Hematopoietic multipotent progenitor cell treated with erythropoietin and hydrocortisone succinate and interleukin-3 and kit ligand, for 15 days (in vitro differentiated cells): ENCODE results near the gene DCAF7.
A peak's percentile ranks its signal among the peaks of the same experiment; 100 is the strongest.

Experiments
- DNase-seq: peaks from one replicate; pipeline ENCODE4 v3.0.0-alpha.2; 2015; ENCODE audit warnings: low spot score

The DCAF7 gene

DNA sequence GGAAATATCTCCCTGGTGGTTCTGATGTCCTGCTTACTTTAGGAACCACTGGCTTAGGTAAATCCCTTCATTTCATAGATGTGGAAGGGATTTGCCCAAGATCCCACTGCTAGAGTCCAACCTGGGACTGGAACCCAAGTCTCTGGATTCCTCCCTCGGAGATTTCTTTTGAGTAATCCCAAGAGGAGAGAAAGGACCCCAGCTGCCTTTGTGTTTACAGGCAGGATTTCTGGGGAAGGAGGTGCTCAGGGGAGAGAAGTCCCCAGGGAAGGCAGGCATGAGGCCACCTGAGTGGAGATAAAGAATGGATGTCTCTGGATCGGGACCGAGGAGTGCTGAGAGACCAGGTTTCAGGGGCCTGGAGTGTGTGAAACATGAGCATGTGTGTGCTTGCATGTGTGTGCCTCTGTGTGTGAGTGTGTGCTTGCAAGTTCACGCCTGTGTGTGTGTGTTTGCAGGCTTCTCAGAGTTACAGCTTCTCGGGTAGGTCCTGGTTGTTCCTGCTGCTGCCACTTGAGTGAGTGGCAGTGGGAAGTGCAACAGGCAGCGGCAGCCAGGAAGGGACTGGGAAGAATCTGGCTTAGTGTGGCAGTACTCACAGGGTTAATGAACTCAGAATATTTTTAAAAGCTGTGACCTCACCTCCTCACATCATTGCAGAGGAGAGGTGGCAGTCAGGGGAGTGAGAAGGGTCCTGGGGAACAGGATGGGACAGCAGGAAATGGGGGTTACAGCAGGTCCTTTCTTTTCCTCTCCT is 24.9 kb upstream of the DCAF7 start:
- no peak for DNase-seq

DNA sequence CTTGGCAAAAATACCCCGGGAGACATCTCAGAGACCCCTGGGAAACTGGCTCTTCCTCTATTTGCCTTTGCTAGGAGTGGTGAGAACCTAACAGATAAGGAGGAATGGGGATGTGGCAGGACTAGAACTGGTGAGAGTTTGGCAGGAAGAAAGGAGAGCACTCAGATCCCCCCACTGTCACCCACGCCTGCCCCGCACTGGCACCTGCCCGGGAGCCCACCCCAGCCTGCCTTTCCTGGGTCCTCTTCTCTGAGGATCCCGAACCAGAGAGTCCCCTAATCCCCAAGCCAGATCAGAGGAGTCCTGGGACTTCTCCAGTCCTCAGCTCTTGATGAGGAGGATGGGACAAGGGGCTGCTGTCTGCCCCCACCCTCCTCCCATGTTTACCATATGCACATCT is 23.4 kb upstream of the DCAF7 start:
- no peak for DNase-seq

DNA sequence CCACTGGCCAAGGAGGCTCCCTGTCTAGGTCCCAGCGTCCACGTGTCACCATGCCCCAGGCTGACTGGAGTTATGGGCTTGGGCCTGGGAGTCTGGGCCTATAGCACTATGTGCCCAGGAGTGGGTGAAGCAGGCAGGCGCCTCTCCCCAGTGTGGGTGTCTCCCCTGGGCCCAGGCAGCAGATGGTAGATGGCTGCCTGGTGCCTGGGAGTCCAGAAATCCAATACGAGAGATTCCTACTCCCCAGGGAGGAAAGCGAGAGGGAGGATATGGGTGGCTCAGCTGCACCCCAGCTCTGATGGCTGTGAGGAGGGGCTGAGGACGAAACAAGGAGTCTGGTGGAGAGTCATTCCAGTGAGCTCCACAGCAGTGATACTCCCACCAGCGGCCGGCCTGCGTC is 22.1 kb upstream of the DCAF7 start:
- no peak for DNase-seq

DNA sequence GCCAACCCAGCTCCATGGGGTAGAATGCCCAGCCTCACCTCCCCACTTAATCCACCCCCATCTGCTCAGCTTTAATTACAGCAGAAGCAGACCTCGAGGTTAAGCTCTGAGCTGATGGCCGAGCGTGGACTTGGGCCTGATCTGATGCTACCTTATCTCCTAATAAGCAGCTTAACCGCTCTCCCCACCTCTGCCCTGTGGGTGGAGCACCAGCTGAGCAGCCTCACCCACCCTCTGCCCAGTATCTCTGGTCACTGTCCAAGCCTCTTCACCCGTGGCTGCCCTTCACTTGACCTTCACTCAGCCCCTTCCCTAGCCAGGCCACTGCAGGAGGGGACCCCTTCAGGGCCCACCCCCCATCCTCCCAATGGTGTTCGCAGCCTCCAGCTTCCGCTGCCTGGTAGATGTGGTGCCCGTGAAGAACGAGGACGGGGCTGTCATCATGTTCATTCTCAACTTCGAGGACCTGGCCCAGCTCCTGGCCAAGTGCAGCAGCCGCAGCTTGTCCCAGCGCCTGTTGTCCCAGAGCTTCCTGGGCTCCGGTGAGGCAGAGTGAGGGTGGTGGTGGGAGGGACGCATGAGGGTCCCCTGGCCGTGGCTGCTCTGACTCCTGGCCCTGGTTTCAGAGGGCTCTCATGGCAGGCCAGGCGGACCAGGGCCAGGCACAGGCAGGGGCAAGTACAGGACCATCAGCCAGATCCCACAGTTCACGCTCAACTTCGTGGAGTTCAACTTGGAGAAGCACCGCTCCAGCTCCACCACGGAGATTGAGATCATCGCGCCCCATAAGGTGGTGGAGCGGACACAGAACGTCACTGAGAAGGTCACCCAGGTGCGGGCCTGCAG is 20.3 kb upstream of the DCAF7 start:
- peak; percentile 36 for DNase-seq

DNA sequence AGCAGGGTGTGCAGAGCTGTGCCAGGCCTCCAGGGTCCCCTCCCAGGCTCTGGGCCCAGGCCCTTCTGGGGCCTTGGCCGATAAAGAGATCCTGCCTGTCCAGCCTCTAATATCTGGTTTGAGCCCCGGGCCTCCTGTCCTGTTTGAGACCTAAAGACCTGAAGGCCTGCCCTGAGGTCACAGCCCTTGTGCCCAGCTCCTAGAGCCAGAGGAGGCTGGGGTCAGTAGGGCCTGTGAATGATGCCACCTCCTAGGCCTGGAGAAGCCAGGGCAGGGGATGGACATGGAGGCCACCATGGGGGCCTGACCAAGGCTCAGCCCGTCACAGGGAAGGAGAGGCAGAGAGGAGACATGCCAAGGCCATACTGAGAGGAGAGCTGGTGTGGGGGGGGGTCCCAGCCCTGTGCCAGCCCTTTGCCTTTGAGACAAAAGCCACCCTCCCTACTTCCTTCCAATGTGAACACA is 19.7 kb upstream of the DCAF7 start:
- no peak for DNase-seq

DNA sequence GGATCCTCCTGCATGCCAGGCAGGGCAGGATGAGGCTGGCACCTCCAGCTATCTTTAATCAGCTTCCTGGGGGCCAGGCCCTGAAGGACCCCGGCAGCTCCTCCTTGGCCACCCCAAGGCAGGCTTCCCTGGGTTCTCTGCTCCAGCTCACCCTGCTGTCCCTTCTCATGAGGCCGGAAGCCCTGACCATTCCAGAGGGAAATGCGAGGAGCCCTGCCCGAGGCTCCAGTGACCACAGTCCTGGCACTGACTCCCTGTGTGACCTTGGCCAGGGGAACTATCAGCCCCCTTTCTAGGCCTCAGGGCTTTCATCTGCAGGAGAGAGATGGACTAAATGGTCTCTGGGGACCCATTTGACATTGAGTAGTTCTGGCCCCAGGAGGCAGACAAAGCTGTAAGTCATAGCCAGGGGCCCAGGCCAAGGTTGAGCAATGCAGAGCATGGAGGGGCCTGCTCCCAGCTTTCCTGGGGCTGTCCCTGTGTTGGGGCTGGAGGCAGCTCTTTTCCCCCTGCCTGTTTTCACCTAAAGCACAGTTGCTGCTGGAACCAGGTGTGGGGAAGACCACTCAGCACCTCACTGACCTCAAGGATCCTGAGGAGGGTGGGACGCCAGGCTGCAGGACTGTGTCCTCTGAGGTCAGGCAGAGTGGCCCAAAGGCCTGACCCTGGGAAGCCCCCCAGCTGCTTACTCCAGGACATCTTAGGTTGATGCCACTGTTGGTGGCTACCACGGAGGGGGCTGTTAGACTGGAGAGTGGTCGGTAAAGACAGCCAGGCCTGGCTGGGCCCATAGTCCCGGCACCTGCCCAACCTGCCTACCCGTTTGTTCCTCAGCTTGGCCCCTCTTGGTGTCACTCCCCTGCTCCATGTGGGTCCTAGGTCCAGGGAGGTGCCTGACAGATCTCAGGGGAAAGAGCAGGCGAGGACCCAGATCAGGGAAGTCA is 19.0 kb upstream of the DCAF7 start:
- DNase-seq: no peak

DNA sequence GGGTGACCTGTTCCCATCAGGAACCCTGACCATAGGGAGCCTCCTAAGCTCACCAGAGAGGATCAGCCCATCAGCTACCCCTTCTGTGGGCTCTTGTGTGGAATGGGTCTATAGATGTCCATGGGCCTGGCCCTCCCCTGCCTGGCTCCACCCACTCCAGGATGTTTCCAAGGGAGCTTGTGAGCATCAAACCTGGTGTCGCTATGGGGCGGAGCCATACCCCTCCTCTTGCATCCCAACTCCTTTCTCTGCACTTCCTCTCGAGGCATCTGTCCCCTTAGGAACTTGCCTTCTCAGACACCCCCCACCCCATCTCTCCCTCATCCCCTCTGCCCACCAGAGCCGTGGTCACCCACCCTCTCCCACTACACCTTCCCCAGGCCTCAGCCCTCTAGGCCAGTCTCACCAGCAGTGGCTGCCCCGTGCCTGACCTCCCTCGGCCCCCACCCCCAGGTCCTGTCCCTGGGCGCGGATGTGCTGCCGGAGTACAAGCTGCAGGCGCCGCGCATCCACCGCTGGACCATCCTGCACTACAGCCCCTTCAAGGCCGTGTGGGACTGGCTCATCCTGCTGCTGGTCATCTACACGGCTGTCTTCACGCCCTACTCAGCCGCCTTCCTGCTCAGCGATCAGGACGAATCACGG is 16.7 kb upstream of the DCAF7 start:
- no peak for DNase-seq

DNA sequence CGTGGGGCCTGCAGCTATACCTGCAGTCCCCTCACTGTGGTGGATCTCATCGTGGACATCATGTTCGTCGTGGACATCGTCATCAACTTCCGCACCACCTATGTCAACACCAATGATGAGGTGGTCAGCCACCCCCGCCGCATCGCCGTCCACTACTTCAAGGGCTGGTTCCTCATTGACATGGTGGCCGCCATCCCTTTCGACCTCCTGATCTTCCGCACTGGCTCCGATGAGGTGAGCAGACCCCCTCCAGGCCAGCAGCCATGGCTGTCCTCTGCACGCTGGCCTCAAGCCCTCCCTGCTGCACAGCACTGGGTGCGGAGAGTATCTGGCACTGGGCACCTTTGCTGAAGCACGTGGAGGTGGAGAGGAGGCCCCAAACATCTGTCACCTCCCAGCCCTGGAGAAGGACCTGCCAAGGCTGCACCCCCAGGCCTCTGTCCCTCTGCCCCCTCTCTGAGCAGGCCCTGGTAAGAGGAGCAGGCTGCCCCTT is 16.2 kb upstream of the DCAF7 start:
- DNase-seq: no peak

DNA sequence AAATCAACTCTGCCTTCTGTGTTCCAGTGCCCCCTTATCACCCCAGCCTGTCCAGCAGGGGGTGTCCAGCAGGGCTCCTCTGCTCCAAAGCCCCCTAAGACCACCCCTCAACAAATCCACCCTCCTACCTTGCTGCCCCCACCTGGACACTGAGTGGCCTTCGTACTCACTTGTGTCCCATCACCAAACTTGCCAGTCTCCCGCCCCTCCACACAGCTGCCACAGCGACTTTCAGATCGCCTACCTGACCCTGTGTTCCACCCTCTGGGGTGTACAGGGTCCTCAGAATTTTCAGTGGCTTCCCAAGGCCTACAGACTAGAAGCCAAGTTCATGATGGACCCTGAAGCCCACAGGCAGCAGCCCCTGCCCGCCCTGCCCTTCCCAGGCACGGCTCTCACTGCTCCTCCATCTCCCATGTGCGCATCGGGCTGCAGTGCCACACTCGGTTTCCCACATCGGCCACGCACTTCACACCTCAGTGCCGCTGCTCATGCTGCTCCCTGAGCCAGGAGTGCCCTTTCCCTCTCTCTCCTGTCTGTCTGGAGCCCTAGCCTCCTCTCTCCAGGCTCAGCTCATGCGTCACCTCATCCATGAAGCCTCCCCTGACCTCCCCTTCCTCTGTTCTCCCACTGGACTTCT is 15.3 kb upstream of the DCAF7 start:
- DNase-seq: no peak

DNA sequence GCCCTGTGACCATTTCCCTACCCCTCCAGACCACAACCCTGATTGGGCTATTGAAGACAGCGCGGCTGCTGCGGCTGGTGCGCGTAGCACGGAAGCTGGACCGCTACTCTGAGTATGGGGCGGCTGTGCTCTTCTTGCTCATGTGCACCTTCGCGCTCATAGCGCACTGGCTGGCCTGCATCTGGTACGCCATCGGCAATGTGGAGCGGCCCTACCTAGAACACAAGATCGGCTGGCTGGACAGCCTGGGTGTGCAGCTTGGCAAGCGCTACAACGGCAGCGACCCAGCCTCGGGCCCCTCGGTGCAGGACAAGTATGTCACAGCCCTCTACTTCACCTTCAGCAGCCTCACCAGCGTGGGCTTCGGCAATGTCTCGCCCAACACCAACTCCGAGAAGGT is 14.6 kb upstream of the DCAF7 start:
- no peak for DNase-seq

DNA sequence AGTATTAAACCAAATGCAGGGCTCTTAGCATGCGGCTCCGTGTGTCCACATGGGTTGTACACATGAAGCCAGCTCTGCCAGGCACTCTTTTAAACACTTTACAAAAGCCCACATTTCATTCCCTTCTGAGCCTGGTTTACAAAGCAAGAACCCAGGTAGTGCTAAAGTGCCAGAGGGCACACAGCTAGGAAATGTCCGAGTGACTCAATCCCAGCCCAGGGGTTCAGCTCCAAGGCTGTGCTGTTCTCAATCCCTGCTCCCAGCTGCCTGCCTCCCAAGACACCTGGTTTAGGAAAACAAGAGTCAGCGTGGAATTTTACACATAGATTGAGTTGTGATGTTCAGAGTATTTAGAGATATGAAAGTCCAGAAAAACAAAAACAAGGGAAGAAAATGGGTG is 13.3 kb upstream of the DCAF7 start:
- DNase-seq: no peak

DNA sequence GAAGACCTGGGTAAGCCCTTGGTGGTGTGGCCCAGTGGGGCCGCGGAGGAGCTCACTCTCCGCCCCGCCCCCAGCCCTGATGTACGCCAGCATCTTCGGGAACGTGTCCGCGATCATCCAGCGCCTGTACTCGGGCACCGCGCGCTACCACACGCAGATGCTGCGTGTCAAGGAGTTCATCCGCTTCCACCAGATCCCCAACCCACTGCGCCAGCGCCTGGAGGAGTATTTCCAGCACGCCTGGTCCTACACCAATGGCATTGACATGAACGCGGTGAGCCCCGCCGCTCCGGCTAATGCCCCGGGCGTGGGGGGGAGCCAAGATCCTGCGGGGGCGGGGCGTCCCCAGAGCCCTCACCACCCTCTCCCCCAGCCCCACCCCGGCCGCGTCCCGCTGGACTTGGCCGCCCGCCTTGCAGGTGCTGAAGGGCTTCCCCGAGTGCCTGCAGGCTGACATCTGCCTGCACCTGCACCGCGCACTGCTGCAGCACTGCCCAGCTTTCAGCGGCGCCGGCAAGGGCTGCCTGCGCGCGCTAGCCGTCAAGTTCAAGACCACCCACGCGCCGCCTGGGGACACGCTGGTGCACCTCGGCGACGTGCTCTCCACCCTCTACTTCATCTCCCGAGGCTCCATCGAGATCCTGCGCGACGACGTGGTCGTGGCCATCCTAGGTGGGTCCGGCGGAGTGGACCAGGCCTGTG is 12.1 kb upstream of the DCAF7 start:
- no peak for DNase-seq

DNA sequence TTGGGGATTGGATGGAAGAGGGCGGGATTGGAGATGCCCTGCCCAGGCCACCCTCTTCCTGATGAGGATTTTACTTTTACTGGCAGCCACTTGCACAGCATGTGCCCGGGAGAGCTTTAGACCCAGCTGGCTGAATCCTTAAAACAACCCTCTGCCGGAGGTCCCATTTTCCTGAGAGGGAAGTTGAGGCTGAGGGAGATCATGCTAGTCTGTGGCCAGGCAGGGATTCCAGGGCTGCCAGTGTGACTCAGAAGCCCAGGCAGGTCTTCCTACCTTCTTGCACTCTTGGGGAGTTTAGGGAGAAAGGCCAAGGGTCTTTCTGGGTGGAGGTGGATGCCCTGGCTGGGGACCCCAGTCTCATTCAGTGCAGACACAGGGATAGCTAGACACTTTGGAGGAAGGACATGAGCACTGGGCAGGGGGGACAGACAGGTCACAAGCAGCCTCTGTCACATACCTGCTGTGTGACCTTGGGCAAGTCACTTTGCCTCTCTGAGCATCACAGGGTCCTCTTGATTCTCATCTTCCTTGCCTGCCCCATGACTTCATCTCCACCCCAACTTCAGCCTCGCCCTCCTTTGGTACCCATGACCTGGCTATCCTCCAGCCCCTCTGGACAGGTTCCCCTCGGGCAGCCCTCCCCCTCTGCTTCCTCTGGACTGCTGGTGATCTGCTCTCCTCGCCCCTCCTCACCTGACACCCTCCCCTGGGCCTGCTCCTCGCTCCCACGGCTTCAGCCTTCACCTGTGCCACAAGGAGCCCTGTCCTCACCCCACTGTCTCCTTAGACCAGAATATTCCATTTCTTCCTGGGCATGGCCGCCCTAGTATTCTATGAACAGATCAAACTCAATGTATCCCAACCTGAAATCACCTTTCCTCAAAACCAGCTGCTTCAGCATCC is 11.3 kb upstream of the DCAF7 start:
- no peak for DNase-seq

DNA sequence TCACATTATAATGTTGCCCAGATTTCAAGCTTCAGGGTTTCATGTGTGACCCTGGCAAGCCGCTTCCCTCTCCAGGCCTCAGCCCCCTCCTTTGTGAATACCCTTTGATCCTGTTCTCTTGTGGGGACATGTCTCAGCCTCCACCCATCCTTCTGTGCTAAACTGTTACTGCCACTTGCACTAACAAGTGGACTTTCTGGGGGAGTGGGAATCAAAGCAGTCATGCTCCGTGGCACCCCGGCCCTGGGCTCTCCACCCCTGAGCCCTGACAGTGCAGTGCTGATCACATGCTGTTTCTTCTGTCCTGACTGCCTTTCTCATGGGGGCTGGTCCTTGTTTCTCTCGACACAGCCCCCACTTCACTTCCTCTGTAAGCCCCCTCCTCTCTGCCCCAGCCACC is 9.7 kb upstream of the DCAF7 start:
- no peak for DNase-seq

DNA sequence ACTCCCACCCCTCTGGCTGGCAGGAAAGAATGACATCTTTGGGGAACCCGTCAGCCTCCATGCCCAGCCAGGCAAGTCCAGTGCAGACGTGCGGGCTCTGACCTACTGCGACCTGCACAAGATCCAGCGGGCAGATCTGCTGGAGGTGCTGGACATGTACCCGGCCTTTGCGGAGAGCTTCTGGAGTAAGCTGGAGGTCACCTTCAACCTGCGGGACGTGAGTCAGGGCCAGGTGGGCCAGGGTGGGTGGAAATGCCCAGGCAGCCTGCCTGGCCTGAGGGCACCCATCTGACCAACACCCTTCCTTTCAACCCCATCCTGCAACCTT is 8.1 kb upstream of the DCAF7 start:
- no peak for DNase-seq

DNA sequence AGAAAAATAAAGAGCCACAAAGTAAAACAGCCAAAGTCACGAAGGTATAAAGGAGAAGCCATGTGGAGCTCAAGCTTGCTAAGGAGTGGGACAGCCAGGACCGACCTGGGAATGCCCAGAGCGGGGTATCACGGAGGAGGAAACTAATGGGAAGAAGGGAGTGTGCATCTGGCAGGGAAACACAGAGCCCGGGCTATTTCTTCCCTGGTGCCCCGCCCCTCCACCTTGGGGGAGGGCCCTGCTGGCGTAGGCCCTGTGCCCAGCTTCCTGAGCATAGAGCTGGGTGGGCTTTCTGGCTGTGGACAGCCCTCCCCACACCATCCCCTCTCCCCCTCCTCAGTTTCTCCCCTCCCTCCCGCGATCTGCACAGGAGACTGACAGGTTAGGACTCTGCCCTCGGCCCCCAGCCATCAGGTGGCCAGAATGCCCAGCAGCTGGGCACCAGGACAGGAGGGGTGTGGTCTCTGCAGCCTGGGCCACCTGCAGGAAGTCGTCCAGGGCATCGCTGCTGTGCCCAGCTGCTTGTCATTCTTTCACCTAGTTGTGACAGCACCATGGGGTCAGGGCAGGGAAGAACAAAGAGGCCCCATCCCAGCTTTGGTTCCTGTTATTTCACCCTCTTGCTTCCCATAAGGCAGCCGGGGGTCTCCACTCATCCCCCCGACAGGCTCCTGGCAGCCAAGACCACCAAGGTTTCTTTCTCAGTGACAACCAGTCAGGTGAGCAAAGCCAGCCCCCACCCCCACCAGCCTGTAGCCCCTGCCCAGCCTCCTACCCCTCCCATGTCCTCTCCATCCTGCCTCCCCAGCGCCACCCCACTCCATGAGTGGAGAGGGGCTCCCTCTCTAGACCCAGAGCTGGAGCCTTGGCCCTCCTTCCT is 7.1 kb upstream of the DCAF7 start:
- DNase-seq: no peak

DNA sequence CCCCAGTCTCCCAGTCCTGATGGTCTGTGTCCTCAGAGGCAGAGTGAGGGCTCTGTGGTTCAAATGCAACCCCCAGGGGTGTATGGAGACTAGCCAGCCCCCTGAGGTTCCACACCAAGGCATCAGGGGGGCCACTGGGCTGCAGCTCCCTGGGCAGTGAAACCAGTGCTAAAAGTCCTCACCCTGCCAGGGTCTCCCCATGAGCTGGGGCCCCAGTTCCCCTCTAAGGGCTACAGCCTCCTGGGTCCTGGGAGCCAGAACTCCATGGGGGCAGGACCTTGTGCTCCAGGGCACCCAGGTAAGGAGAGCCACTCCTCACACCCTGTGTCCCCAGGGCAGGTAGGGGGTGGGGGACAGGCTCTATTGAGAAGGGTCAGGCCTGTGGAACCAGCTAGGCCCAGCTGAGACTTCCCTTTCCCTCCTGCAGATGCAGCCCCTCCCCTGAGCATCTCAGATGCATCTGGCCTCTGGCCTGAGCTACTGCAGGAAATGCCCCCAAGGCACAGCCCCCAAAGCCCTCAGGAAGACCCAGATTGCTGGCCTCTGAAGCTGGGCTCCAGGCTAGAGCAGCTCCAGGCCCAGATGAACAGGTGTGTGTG is 6.4 kb upstream of the DCAF7 start:
- no peak for DNase-seq
